Prostate gland (tissue), 2 donors: ENCODE measurements around the gene PAK4. TPM values are rescaled to one million over a fixed set of nuclear protein-coding genes. Genes with fewer than 3 reads are reported as not detected.

Experiments
- DNase-seq: peaks from one replicate; pipeline ENCODE4 v3.0.0-alpha.2; 2019; ENCODE audit warnings: low spot score
- H3K27ac ChIP-seq, 2 donors: fragments of 200-600 bp; sonication (generic); 2 replicates each; pipeline ENCODE4 v1.5.1; 2017 to 2019
- H3K27me3 ChIP-seq: fragments of 200-600 bp; sonication (generic); replicated peaks from 2 replicates; pipeline ENCODE4 v1.5.1; 2019; ENCODE audit not compliant: insufficient read depth
- H3K36me3 ChIP-seq, 2 donors: fragments of 200-600 bp; sonication (generic); 1 replicate in 1 of 2; 2 replicates in 1 of 2; pipeline versions ENCODE4 v1.5.1 to v1.8.1; 2017 to 2019
- H3K4me1 ChIP-seq: fragments of 200-600 bp; sonication (generic); replicated peaks from 2 replicates; pipeline ENCODE4 v1.5.1; 2019
- H3K4me3 ChIP-seq, 2 donors: fragments of 200-600 bp; sonication (generic); 2 replicates each; pipeline ENCODE4 v1.5.1; 2017 to 2019
- H3K9me3 ChIP-seq: fragments of 200-600 bp; sonication (generic); 2 replicates; pipeline ENCODE4 v1.5.1; 2017
- POLR2A ChIP-seq: fragments of 450-650 bp; IDR thresholded peaks from one replicate; pipeline ENCODE4 v1.6.1; 2016; ENCODE audit warnings: antibody characterized with exemption, mild to moderate bottlenecking
- POLR2AphosphoS5 ChIP-seq: sonication (generic); formaldehyde crosslinking; IDR thresholded peaks from one replicate; pipeline ENCODE4 v1.6.1; 2017; ENCODE audit warnings: antibody characterized with exemption
- WGBS: methylation state at CpG from one replicate; pipeline ENCODE4 v1.1.5; 2018; 5-methylcytosine and 5-hydroxymethylcytosine counted together
- intact Hi-C: fragments of 100-400 bp; cut with DNase I; formaldehyde crosslinking; loops from one replicate; pipeline ENCODE4 v1.14.2; 2022
- total RNA-seq, 2 donors: library from RNA; depleted of rRNA; stranded (reverse); fragments of >200 nt; gene quantifications; one replicate each; pipeline ENCODE4 v1.1.0, GENCODE V29; 2016
- TF ChIP-seq, protein P1 (sequence below), 4 experiments: fragments of 200-600 bp in 2 of 4; fragments of 450-650 bp in 2 of 4; sonication (generic) in 2 of 4; IDR thresholded peaks; 1 replicate in 3 of 4; 2 replicates in 1 of 4; pipeline ENCODE4 v1.5.1; 2016 to 2019; ENCODE audit warnings: antibody characterized with exemption in 4 of 4, mild to moderate bottlenecking in 2 of 4, moderate library complexity in 2 of 4

PAK4 gene
- total RNA-seq, 2 donors from 2014 or later: 111 to 123 TPM

GRCh38 chr19:39202998-39203355, 77.4 kb downstream of the PAK4 start:
- H3K4me1 ChIP-seq: no peaks in the 10 kb centered on the region
- TF ChIP-seq POLR2AphosphoS5 (no peak), POLR2A (no peak)
- TF ChIP-seq, protein P1, sequence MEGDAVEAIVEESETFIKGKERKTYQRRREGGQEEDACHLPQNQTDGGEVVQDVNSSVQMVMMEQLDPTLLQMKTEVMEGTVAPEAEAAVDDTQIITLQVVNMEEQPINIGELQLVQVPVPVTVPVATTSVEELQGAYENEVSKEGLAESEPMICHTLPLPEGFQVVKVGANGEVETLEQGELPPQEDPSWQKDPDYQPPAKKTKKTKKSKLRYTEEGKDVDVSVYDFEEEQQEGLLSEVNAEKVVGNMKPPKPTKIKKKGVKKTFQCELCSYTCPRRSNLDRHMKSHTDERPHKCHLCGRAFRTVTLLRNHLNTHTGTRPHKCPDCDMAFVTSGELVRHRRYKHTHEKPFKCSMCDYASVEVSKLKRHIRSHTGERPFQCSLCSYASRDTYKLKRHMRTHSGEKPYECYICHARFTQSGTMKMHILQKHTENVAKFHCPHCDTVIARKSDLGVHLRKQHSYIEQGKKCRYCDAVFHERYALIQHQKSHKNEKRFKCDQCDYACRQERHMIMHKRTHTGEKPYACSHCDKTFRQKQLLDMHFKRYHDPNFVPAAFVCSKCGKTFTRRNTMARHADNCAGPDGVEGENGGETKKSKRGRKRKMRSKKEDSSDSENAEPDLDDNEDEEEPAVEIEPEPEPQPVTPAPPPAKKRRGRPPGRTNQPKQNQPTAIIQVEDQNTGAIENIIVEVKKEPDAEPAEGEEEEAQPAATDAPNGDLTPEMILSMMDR (IDR thresholded peaks at IDR 0.05): no peak
- no peaks in the 10 kb centered on the region for H3K9me3 ChIP-seq
- intact Hi-C loops: no loop called here
- 100% methylated on average over 1 of the region's 1 CpG for WGBS
- H3K27me3 ChIP-seq: peaks cover 24% of the 10 kb centered on the region
- no peak for DNase-seq
- no peaks in the 10 kb centered on the region for H3K36me3 ChIP-seq
- no peak overlapping the region for H3K4me3 ChIP-seq
- H3K27ac ChIP-seq: no peak overlapping the region

DNA sequence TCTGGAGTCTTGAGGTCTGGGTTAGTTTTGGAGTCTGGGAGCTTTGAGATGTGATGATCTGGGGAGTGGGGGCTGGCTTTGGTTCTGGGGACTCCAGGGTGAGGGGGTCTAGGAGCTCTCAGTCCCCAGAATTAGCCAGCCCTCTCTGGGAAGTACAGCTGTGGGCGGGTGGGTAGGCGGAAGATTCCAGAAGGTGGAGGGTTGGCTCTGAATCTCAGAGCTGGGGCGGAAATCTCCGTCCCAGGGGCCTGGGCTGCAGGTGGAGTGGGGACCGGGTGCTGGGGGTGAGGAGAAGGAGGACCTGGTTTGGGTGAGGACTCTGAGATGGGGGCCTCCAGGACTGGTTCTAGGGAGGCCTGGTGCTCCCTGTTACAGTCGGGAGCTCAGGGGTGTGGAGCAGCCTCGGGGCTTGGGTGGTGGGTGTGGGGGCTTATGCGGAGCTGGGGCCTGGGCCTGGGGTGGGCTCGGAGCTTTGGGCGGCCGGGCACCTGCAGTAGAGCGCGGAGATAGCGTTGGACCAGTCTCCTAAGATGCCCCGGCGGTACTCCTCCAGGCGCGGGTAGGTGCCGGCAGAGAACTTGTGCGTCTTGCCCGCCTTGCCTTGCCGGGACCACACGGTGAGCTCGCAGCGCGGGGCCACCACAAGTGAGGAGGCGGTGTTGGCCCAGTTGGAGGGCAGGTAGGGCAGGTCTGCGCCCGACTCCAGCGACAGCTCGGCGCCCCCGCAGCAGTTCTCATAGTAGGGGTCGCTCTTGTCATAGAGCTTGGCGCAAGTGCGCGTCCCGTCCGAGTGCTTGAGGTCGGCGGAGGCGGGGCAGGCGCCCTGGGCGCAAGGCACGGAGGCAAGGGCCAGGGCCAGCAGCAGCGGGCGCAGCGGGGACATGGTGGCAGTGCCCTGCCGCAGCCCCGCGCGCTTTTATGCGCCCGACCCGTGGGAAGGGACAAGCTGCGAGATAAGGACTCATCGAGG, 78.1 kb downstream of the PAK4 start, which contains the start of gene SYCN:
Gene SYCN (minus strand): TSS at position 892 of the 970 bp plus-strand sequence. CDS start 9 bp downstream, at position 883.
- no peak within 1 kb of the TSS for H3K4me3 ChIP-seq
- H3K36me3 ChIP-seq: no peaks in the 10 kb centered on the region
- no peak within 1 kb of the TSS for H3K27ac ChIP-seq
- intact Hi-C loops: no loop called here
- no peaks in the 10 kb centered on the region for H3K4me1 ChIP-seq
- 38% methylated on average over 23 of the region's 57 CpGs for WGBS
- TF ChIP-seq POLR2AphosphoS5: no peak
- TF ChIP-seq, protein P1 (IDR thresholded peaks at IDR 0.05): no peak
- no peak for TF ChIP-seq POLR2A
- DNase-seq: no peak
- H3K27me3 ChIP-seq: peaks cover 21% of the 10 kb centered on the region
- no peaks in the 10 kb centered on the region for H3K9me3 ChIP-seq

GRCh38 chr19:39205449-39205764, 79.8 kb downstream of the PAK4 start:
- H3K4me1 ChIP-seq: no peaks in the 10 kb centered on the region
- H3K27ac ChIP-seq: no peak overlapping the region
- H3K4me3 ChIP-seq: no peak overlapping the region
- no peak for TF ChIP-seq POLR2AphosphoS5
- TF ChIP-seq POLR2A: no peak
- TF ChIP-seq, protein P1 (IDR thresholded peaks at IDR 0.05): no peak
- no peaks in the 10 kb centered on the region for H3K36me3 ChIP-seq
- no peak for DNase-seq
- intact Hi-C loops: no loop called here
- peaks cover 17% of the 10 kb centered on the region for H3K27me3 ChIP-seq
- 83% methylated on average over 3 of the region's 3 CpGs for WGBS
- no peaks in the 10 kb centered on the region for H3K9me3 ChIP-seq

DNA sequence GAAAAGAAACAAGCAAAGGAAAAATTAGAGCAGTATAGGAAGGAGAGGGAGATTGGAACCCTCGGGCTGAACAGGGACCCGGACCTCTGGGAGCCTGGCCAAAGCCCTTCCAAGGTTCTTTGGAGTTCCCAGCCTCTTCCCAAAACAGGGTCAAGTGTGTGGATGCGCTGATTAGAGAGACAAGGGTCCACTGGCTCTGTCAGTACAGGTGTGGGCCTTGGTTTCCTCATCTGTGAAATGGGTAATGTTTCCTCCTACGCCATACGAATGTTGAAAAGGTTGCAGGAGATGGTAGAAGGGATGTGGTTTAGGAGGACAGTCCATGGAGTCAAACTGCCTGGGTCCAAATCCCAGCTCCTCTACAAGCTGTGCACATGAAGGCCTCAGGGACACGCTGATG, 80.5 kb downstream of the PAK4 start:
- Histone ChIP-seq H3K9me3 (no peaks in the 10 kb centered on the region), H3K4me1 (no peaks in the 10 kb centered on the region), H3K27me3 (peaks cover 17% of the 10 kb centered on the region), H3K36me3 (no peaks in the 10 kb centered on the region), H3K27ac (no peak overlapping the region), H3K4me3 (no peak overlapping the region)
- WGBS: 89% methylated on average over 6 of the region's 6 CpGs
- TF ChIP-seq, protein P1 (IDR thresholded peaks at IDR 0.05): no peak
- TF ChIP-seq POLR2A (no peak), POLR2AphosphoS5 (no peak)
- DNase-seq: no peak
- intact Hi-C loops: no loop called here
